ENCODE results near the gene TSKS. TPM values are rescaled to one million over a fixed set of nuclear protein-coding genes. Genes with fewer than 3 reads are reported as not detected.

The TSKS gene
- total RNA-seq, 1 experiment from 2014 or later: 5.7 TPM

GRCh38 chr19:49800771-49801170 lies 37.7 kb upstream of the TSKS start:
- H3K27me3 ChIP-seq (ENCODE audit: low read length): no peaks in the 10 kb centered on the region
- H3K4me2 ChIP-seq (ENCODE audit: low read depth, low read length, poor library complexity, severe bottlenecking): no peak overlapping the region
- no peaks in the 10 kb centered on the region for H3K4me1 ChIP-seq (ENCODE audit: low read length)
- H3K4me3 ChIP-seq (ENCODE audit: low read length): no peak overlapping the region
- H3K79me2 ChIP-seq (ENCODE audit: low read length): no peaks in the 10 kb centered on the region
- no peaks in the 10 kb centered on the region for H3K9me2 ChIP-seq (replicated peaks; ENCODE audit: insufficient read depth, low read length)
- no peak overlapping the region for H2AFZ ChIP-seq (ENCODE audit: low read length)
- H3K36me3 ChIP-seq (ENCODE audit: insufficient read depth, low read length): 0 out of 2 replicates have a peak, but pooled peaks cover 24% of the 10 kb centered on the region
- no peak overlapping the region for H3K9ac ChIP-seq (ENCODE audit: low read length)
- H3K9me3 ChIP-seq (ENCODE audit: low read length): no peaks in the 10 kb centered on the region
- H3K27ac ChIP-seq (ENCODE audit: low read length): no peak overlapping the region
- no peaks in the 10 kb centered on the region for H4K20me1 ChIP-seq (ENCODE audit: insufficient read depth, low read depth, low read length)
- no peak for DNase-seq

GRCh38 chr19:49799798-49800376 lies 36.8 kb upstream of the TSKS start:
- no peak overlapping the region for H3K27ac ChIP-seq (ENCODE audit: low read length)
- H3K9me2 ChIP-seq (replicated peaks; ENCODE audit: insufficient read depth, low read length): no peaks in the 10 kb centered on the region
- H3K9me3 ChIP-seq (ENCODE audit: low read length): no peaks in the 10 kb centered on the region
- no peaks in the 10 kb centered on the region for H3K4me1 ChIP-seq (ENCODE audit: low read length)
- H4K20me1 ChIP-seq (ENCODE audit: insufficient read depth, low read depth, low read length): no peaks in the 10 kb centered on the region
- no peak overlapping the region for H3K9ac ChIP-seq (ENCODE audit: low read length)
- no peak overlapping the region for H3K4me3 ChIP-seq (ENCODE audit: low read length)
- no peaks in the 10 kb centered on the region for H3K79me2 ChIP-seq (ENCODE audit: low read length)
- no peak overlapping the region for H2AFZ ChIP-seq (ENCODE audit: low read length)
- DNase-seq: peak; percentile 61
- H3K27me3 ChIP-seq (ENCODE audit: low read length): no peaks in the 10 kb centered on the region
- H3K4me2 ChIP-seq (ENCODE audit: low read depth, low read length, poor library complexity, severe bottlenecking): no peak overlapping the region
- H3K36me3 ChIP-seq (ENCODE audit: insufficient read depth, low read length): 0 out of 2 replicates have a peak, but pooled peaks cover 23% of the 10 kb centered on the region

GRCh38 chr19:49799271-49799797 lies 36.2 kb upstream of the TSKS start:
- Histone ChIP-seq H3K27ac (ENCODE audit: low read length) (no peak overlapping the region), H4K20me1 (ENCODE audit: insufficient read depth, low read depth, low read length) (no peaks in the 10 kb centered on the region), H3K79me2 (ENCODE audit: low read length) (no peaks in the 10 kb centered on the region), H3K27me3 (ENCODE audit: low read length) (no peaks in the 10 kb centered on the region), H3K4me1 (ENCODE audit: low read length) (no peaks in the 10 kb centered on the region), H3K36me3 (ENCODE audit: insufficient read depth, low read length) (0 out of 2 replicates have a peak, but pooled peaks cover 19% of the 10 kb centered on the region), H3K4me2 (ENCODE audit: low read depth, low read length, poor library complexity, severe bottlenecking) (no peak overlapping the region), H3K4me3 (ENCODE audit: low read length) (no peak overlapping the region), H2AFZ (ENCODE audit: low read length) (no peak overlapping the region), H3K9ac (ENCODE audit: low read length) (no peak overlapping the region), H3K9me2 (replicated peaks; ENCODE audit: insufficient read depth, low read length) (no peaks in the 10 kb centered on the region), H3K9me3 (ENCODE audit: low read length) (no peaks in the 10 kb centered on the region)
- no peak for DNase-seq

GRCh38 chr19:49798574-49798973 lies 35.5 kb upstream of the TSKS start:
- H3K4me2 ChIP-seq (ENCODE audit: low read depth, low read length, poor library complexity, severe bottlenecking): no peak overlapping the region
- H3K9me2 ChIP-seq (replicated peaks; ENCODE audit: insufficient read depth, low read length): no peaks in the 10 kb centered on the region
- H3K9ac ChIP-seq (ENCODE audit: low read length): no peak overlapping the region
- no peak overlapping the region for H3K4me3 ChIP-seq (ENCODE audit: low read length)
- no peak for DNase-seq
- H3K27ac ChIP-seq (ENCODE audit: low read length): no peak overlapping the region
- H3K4me1 ChIP-seq (ENCODE audit: low read length): no peaks in the 10 kb centered on the region
- no peaks in the 10 kb centered on the region for H3K79me2 ChIP-seq (ENCODE audit: low read length)
- 0 out of 2 replicates have a peak, but pooled peaks cover 18% of the 10 kb centered on the region for H3K36me3 ChIP-seq (ENCODE audit: insufficient read depth, low read length)
- H3K27me3 ChIP-seq (ENCODE audit: low read length): no peaks in the 10 kb centered on the region
- no peaks in the 10 kb centered on the region for H4K20me1 ChIP-seq (ENCODE audit: insufficient read depth, low read depth, low read length)
- no peak overlapping the region for H2AFZ ChIP-seq (ENCODE audit: low read length)
- no peaks in the 10 kb centered on the region for H3K9me3 ChIP-seq (ENCODE audit: low read length)

- 0 out of 2 replicates have a peak, but pooled peaks cover 3% of the 10 kb centered on the region for H4K20me1 ChIP-seq (ENCODE audit: insufficient read depth, low read depth, low read length)
- 0 out of 2 replicates have a peak, but pooled peaks cover 16% of the 10 kb centered on the region for H3K36me3 ChIP-seq (ENCODE audit: insufficient read depth, low read length)
- no peaks in the 10 kb centered on the region for H3K9me2 ChIP-seq (replicated peaks; ENCODE audit: insufficient read depth, low read length)
- no peak overlapping the region for H3K4me3 ChIP-seq (ENCODE audit: low read length)
- H3K27ac ChIP-seq (ENCODE audit: low read length): no peak overlapping the region
- H3K27me3 ChIP-seq (ENCODE audit: low read length): no peaks in the 10 kb centered on the region
- DNase-seq: no peak
- no peaks in the 10 kb centered on the region for H3K79me2 ChIP-seq (ENCODE audit: low read length)
- no peak overlapping the region for H3K9ac ChIP-seq (ENCODE audit: low read length)
- no peak overlapping the region for H3K4me2 ChIP-seq (ENCODE audit: low read depth, low read length, poor library complexity, severe bottlenecking)
- no peaks in the 10 kb centered on the region for H3K4me1 ChIP-seq (ENCODE audit: low read length)
- H2AFZ ChIP-seq (ENCODE audit: low read length): no peak overlapping the region
- H3K9me3 ChIP-seq (ENCODE audit: low read length): no peaks in the 10 kb centered on the region
Measured at GRCh38 chr19:49795615-49796014, 32.5 kb upstream of the TSKS start.

GRCh38 chr19:49793561-49793840 lies 30.4 kb upstream of the TSKS start:
- Histone ChIP-seq H3K9ac (ENCODE audit: low read length) (no peak overlapping the region), H3K9me2 (replicated peaks; ENCODE audit: insufficient read depth, low read length) (no peaks in the 10 kb centered on the region), H4K20me1 (ENCODE audit: insufficient read depth, low read depth, low read length) (0 out of 2 replicates have a peak, but pooled peaks cover 3% of the 10 kb centered on the region), H3K9me3 (ENCODE audit: low read length) (no peaks in the 10 kb centered on the region), H3K4me3 (ENCODE audit: low read length) (no peak overlapping the region), H3K27me3 (ENCODE audit: low read length) (no peaks in the 10 kb centered on the region), H3K4me2 (ENCODE audit: low read depth, low read length, poor library complexity, severe bottlenecking) (no peak overlapping the region), H3K36me3 (ENCODE audit: insufficient read depth, low read length) (peaks cover 16% of the 10 kb centered on the region; the same call in 1 of the 2 replicates), H3K27ac (ENCODE audit: low read length) (no peak overlapping the region), H3K4me1 (ENCODE audit: low read length) (no peaks in the 10 kb centered on the region), H3K79me2 (ENCODE audit: low read length) (peaks cover 7% of the 10 kb centered on the region), H2AFZ (ENCODE audit: low read length) (no peak overlapping the region)
- DNase-seq: no peak

GRCh38 chr19:49792829-49793560 lies 29.9 kb upstream of the TSKS start:
- Histone ChIP-seq H3K4me2 (ENCODE audit: low read depth, low read length, poor library complexity, severe bottlenecking) (no peak overlapping the region), H3K79me2 (ENCODE audit: low read length) (peaks cover 12% of the 10 kb centered on the region), H3K27ac (ENCODE audit: low read length) (no peak overlapping the region), H3K4me3 (ENCODE audit: low read length) (no peak overlapping the region), H3K9ac (ENCODE audit: low read length) (no peak overlapping the region), H3K27me3 (ENCODE audit: low read length) (no peaks in the 10 kb centered on the region), H3K9me3 (ENCODE audit: low read length) (no peaks in the 10 kb centered on the region), H2AFZ (ENCODE audit: low read length) (no peak overlapping the region), H3K9me2 (replicated peaks; ENCODE audit: insufficient read depth, low read length) (no peaks in the 10 kb centered on the region), H3K4me1 (ENCODE audit: low read length) (no peaks in the 10 kb centered on the region), H3K36me3 (ENCODE audit: insufficient read depth, low read length) (peaks cover 16% of the 10 kb centered on the region; the same call in 1 of the 2 replicates), H4K20me1 (ENCODE audit: insufficient read depth, low read depth, low read length) (0 out of 2 replicates have a peak, but pooled peaks cover 3% of the 10 kb centered on the region)
- DNase-seq: no peak

GRCh38 chr19:49791776-49792445 lies 28.8 kb upstream of the TSKS start:
- Histone ChIP-seq H3K9me3 (ENCODE audit: low read length) (no peaks in the 10 kb centered on the region), H3K9me2 (replicated peaks; ENCODE audit: insufficient read depth, low read length) (no peaks in the 10 kb centered on the region), H3K4me2 (ENCODE audit: low read depth, low read length, poor library complexity, severe bottlenecking) (no peak overlapping the region), H3K79me2 (ENCODE audit: low read length) (peaks cover 15% of the 10 kb centered on the region), H3K4me3 (ENCODE audit: low read length) (no peak overlapping the region), H3K9ac (ENCODE audit: low read length) (no peak overlapping the region), H4K20me1 (ENCODE audit: insufficient read depth, low read depth, low read length) (peaks cover 6% of the 10 kb centered on the region; the same call in 1 of the 2 replicates), H3K4me1 (ENCODE audit: low read length) (no peaks in the 10 kb centered on the region), H3K36me3 (ENCODE audit: insufficient read depth, low read length) (peaks cover 16% of the 10 kb centered on the region; the same call in 1 of the 2 replicates), H3K27me3 (ENCODE audit: low read length) (no peaks in the 10 kb centered on the region), H3K27ac (ENCODE audit: low read length) (no peak overlapping the region), H2AFZ (ENCODE audit: low read length) (no peak overlapping the region)
- DNase-seq: no peak

Data from Karpas-422 (cell line).